ENCODE measurements around the gene CENPE.
A peak's percentile ranks its signal among the peaks of the same experiment; 100 is the strongest.
"Not testable (repeated sequence)": the region's sequence is repeated elsewhere in the genome, so short reads cannot be mapped to it uniquely, and the experiment has no call there.

CENPE gene

DNA sequence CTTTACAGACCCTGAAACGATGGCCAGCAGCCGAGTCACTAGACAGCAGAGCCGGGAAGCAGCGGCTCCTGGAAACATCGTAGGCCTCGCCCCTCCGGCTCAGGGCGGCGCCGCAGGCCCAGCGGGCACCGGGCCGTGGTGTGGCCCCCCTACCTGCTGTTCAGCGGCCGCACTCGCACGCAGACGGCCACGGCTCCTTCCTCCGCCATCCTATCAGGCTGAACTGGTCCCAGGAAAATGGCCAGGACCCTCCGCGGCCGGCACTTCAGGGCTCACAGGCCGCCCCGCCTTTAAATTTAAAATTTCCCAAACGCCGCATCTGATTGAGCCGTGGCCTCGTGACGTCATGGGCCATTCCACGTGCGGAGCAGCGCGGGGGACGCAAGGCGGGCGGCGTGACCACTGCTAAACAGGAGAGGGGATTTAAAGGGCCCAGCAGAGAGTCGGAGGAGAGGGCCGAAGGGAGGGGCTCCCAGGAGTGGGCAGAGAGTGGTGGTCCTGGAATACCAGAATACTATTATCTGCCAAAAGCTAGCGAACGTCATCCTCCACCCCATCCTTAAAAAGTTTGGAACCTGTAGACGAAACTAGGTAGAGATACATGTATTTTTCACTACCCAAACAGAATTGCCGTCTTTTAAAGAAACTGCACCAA lies at the start of gene CENPE:
CENPE (minus strand) TSS at position 233 of the 655 bp plus-strand sequence; CDS start at position 209, 24 bp downstream.
- peak; percentile 89 for DNase-seq (ENCODE audit: low spot score)

DNA sequence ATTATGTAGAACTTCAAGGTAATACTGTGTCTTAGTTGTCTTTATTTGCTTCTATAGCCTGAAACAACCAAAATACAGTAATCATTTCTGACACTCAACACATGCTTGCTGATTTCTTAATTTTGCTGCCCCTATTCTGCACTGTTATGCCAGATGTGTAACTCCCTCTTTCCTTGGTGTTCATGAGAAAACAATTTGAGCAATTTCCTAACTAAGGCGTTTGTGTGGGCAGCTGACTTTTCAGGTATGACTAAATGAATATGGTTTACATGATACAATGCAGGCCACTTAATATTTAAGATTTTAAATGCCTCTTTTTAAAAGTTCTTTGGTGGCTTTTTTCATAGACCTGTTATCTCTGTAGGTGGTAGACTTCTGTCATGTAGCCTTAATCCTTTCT lies 46.1 kb upstream of the CENPE start:
- DNase-seq (ENCODE audit: low spot score) = no peak

DNA sequence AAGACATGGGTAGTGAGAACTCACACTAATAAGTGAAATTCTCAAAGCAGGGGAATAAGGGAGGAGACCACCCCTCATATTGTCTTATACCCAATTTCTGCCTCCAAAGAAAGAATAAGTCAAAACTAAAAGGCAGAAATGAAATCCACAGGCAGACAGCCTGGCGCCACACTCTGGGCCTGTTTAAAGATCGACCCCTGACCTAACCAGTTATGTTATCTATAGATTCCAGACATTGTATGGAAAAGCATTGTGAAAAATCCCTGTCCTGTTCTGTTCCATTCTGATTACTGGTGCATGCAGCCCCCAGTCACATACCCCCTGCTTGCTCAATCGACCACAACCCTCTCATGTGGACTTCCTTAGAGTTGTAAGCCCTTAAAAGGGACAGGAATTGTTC lies 32.8 kb upstream of the CENPE start:
- not testable (repeated sequence) for DNase-seq (ENCODE audit: low spot score)

- not testable (repeated sequence) for DNase-seq (ENCODE audit: low spot score)
Measured at GRCh38 chr4:103223556-103223955, 25.4 kb upstream of the CENPE start.

DNA sequence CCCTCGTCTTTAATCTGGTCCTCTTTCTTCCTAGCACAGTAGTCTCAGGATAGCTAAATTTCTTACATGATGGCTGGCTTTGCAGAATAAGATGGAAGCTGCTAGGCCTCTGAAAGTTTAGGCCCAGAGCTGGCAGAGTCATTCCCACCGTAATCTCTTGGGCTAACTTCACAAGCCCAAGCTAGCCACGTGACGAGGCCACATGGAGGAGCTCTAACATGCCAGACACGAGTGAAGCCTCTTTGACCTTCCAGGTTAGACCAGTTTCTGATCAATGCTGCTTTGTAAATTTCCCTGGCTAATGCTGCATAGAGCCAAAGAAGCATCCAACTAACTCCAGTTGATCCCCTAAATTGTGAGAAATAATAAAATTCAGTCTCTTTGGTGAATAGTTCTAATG lies 9.5 kb upstream of the CENPE start:
- DNase-seq (ENCODE audit: low spot score) = no peak

GRCh38 chr4:103204111-103204510 lies 6.0 kb upstream of the CENPE start:
- DNase-seq (ENCODE audit: low spot score) = no peak

- DNase-seq (ENCODE audit: low spot score) = no peak
Measured at GRCh38 chr4:103201724-103202123, 3.6 kb upstream of the CENPE start.

GRCh38 chr4:103201253-103201652 lies 3.1 kb upstream of the CENPE start:
- DNase-seq (ENCODE audit: low spot score) = no peak

GRCh38 chr4:103199009-103199408 lies 866 bp upstream of the CENPE start:
- no peak for DNase-seq (ENCODE audit: low spot score)

GRCh38 chr4:103197765-103198110 lies 405 bp downstream of the CENPE start:
- peak; percentile 28 for DNase-seq (ENCODE audit: low spot score)

GRCh38 chr4:103193457-103193856 lies 4.7 kb downstream of the CENPE start:
- DNase-seq (ENCODE audit: low spot score) = no peak

DNA sequence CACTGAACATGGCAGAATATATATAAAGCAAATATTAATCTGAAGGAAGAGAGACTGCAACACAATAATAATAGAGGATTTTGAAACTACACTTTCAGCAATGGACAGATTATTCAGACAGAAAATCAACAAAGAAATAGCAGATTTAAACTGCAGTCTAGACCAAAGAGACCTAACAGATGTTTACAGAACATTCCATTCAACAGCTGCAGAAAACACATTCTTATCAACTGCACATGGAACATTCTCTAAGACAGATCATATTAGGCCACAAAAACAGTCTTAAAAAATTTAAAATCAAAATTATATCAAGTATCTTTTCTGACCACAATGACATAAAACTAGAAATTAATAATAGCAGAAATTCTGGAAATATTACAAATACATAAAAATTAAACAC lies 27.1 kb downstream of the CENPE start:
- DNase-seq (ENCODE audit: low spot score) = no peak

DNA sequence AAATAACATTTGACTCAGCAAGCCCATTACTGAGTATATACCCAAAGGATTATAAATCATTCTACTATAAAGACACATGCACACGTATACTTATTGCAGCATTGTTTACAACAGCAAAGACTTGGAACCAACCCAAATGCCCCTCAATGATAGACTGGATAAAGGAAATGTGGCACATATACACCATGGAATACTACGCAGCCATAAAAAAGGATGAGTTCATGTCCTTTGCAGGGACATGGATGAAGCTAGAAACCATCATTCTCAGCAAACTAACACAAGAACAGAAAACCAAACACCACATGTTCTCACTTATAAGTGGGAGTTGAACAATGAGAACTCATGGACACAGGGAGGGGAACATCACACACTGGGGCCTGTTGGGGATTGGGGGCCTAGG lies 28.4 kb downstream of the CENPE start:
- DNase-seq (ENCODE audit: low spot score) = not testable (repeated sequence)

GRCh38 chr4:103168993-103169392 lies 29.1 kb downstream of the CENPE start:
- DNase-seq (ENCODE audit: low spot score) = no peak

DNA sequence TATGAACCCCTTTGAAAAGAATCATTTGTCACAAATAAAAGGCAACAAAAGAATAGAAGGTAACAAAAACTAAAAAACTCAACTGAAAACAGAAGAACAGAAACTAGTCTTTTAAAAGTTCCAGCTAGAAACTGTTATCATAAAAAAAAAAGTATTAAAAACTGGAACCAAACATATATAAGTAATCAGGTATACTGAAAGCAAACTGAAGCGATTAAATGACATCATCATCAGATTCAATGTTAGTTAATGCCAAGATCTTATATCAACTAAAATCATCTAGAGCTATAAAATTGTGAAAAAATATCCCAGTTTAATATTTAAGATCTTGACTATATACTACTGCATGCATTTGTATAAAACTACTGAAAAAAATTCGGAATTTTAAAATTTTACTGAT lies 36.0 kb downstream of the CENPE start:
- no peak for DNase-seq (ENCODE audit: low spot score)

- DNase-seq (ENCODE audit: low spot score) = no peak
Measured at GRCh38 chr4:103158760-103159159, 39.4 kb downstream of the CENPE start.

DNA sequence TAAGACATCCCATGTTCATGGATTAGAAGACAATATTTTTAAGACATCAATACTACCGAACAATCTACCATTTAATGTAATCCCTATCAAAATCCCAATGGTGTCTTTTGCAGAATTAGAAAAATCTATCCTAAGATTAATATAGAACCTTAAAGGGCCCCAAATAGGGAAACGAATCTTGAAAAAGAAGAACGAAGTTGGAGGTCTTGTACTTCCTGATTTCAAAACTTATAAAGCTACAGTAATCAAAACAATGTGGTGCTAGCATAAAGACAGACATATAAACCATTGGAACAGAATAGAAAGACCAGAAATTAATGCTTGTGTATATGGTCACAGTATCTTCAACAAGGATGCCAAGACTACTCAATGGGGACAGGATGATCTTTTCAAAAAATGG lies 42.0 kb downstream of the CENPE start:
- no peak for DNase-seq (ENCODE audit: low spot score)

DNA sequence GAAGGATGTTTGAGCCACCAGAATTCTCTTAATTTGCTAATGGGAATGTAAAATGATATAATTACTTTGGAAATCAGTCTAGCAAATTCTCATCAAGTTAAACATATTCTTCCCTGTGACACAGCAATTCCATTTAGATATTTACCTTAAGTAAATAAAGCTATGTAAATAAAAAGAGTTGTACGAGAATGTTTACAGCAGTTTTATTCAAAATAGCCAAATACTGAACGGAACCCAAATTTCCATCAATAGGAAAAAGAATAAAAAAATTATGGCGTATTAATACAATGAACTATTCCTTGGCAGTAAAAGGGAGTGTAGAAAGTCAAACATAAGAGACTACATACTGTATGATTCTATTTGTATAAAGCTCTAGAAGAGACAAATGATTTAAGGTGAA lies 45.8 kb downstream of the CENPE start:
- no peak for DNase-seq (ENCODE audit: low spot score)

GRCh38 chr4:103150677-103151076 lies 47.5 kb downstream of the CENPE start:
- peak; percentile 16 for DNase-seq (ENCODE audit: low spot score)

- no peak for DNase-seq (ENCODE audit: low spot score)
Measured at GRCh38 chr4:103144926-103145325, 53.2 kb downstream of the CENPE start.

GRCh38 chr4:103137446-103137827 lies 60.7 kb downstream of the CENPE start:
- DNase-seq (ENCODE audit: low spot score) = no peak

DNA sequence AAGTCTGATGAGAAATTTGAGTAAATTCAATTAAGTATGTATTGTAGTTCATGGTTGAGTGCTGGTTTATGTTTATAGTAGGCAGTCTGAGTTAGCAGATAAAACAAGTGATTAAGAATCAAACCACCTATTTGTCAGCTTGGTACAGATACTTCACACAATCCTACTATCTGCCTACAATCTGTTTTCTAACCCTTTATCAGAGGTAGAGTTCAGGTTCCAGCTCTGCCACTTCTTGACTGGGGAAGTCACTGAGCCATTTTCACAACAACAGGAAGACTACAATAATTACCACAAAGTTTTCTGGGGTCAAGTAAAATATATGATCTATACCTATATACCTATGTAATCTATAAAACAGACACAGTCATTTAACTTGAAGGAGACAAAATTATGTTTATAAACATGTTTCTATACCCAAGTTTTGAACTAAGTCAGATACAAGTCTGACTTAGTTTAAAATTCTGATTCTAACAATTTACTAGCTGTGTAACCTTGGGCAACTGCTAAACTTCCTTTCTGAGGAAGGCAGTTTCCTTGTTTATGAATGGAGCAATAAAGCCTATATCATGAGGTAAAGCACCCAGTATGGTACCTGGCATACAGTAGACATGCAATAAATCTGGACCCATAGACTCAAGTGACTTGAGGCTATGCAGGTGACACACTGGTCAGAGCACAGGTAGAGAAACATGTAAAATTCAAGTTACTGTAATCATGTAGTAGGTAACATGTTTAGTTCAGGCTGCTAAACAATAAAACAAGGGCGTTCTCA lies 61.3 kb downstream of the CENPE start:
- no peak for DNase-seq (ENCODE audit: low spot score)

GRCh38 chr4:103129174-103129573 lies 69.0 kb downstream of the CENPE start:
- no peak for DNase-seq (ENCODE audit: low spot score)

DNA sequence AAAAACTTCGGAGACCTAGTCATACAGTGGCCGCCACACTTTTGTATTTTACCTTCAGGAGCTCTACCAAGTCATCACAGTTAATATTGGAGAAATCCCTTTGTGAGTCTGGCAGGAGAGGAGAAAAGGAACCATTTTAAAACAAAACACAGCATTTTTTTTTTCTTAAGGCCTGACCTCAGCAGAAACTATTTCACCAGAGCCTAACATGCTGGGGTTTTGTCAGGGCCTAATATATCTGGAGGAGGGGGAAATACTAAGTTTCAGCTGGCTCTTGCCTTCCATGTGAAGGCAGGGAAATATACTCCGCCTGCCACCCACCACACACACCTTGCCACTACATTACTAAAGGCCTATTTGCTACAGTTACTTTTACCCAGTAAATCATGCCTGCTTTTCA lies 72.0 kb downstream of the CENPE start:
- no peak for DNase-seq (ENCODE audit: low spot score)
